GM23338 (cell line): Measurements from ENCODE around the gene GNAT2.

Experiments used
- CREB1 ChIP-seq: fragments of 250-450 bp; sonication (Bioruptor Pico); IDR thresholded peaks from 2 replicates; pipeline ENCODE4 v1.5.0; 2020; ENCODE audit warnings: low read depth, mild to moderate bottlenecking, moderate library complexity
- CTCF ChIP-seq, 2 experiments: fragments of 200-600 bp in 1 of 2; sonication (generic) in 1 of 2; conservative IDR thresholded peaks; 2 replicates each; pipeline versions ENCODE4 v1.5.1 to v1.6.1; 2016 to 2017; ENCODE audit warnings: antibody characterized with exemption in 2 of 2, low read depth in 2 of 2, mild to moderate bottlenecking in 2 of 2, moderate library complexity in 1 of 2
- ETS1 ChIP-seq: IDR thresholded peaks from 2 replicates; pipeline ENCODE4 v1.6.1; 2016; ENCODE audit warnings: antibody characterized with exemption
- EZH2 ChIP-seq: fragments of 200-600 bp; sonication (generic); IDR thresholded peaks from one replicate; pipeline ENCODE4 v1.8.0; 2017; ENCODE audit warnings: antibody characterized with exemption, mild to moderate bottlenecking, low read depth; ENCODE audit not compliant: unreplicated experiment
- EZH2phosphoT487 ChIP-seq: fragments of 200-600 bp; sonication (generic); IDR thresholded peaks from one replicate; pipeline ENCODE4 v1.8.1; 2018; ENCODE audit warnings: antibody characterized with exemption; ENCODE audit not compliant: unreplicated experiment
- JUNB ChIP-seq: IDR thresholded peaks from one replicate; pipeline ENCODE4 v1.6.1; 2016; ENCODE audit warnings: antibody characterized with exemption; ENCODE audit not compliant: unreplicated experiment
- NANOG ChIP-seq: IDR thresholded peaks from 2 replicates; pipeline ENCODE4 v1.6.1; 2016; ENCODE audit warnings: antibody characterized with exemption, borderline replicate concordance
- POLR2AphosphoS5 ChIP-seq: IDR thresholded peaks from 2 replicates; pipeline ENCODE4 v1.6.1; 2016; ENCODE audit warnings: antibody characterized with exemption, low read depth
- STAT1 ChIP-seq: IDR thresholded peaks from one replicate; pipeline ENCODE4 v1.6.1; 2016; ENCODE audit warnings: antibody characterized with exemption; ENCODE audit not compliant: unreplicated experiment
- ZNF114 ChIP-seq: fragments of 250-450 bp; sonication (Bioruptor Pico); IDR thresholded peaks from 2 replicates; pipeline ENCODE4 v1.5.0; 2020; ENCODE audit warnings: mild to moderate bottlenecking, moderate library complexity
- ZNF331 ChIP-seq: fragments of 250-450 bp; sonication (Bioruptor Pico); IDR thresholded peaks from 2 replicates; pipeline ENCODE4 v1.5.0; 2020; ENCODE audit warnings: low read depth, mild to moderate bottlenecking, moderate library complexity
- ZNF462 ChIP-seq: fragments of 250-450 bp; sonication (Bioruptor Pico); IDR thresholded peaks from 2 replicates; pipeline ENCODE4 v1.5.0; 2020; ENCODE audit warnings: mild to moderate bottlenecking, moderate library complexity
- TF ChIP-seq, protein P1 (sequence below): IDR thresholded peaks from one replicate; pipeline ENCODE4 v1.6.1; 2018; ENCODE audit warnings: antibody characterized with exemption; ENCODE audit not compliant: unreplicated experiment

- TF ChIP-seq EZH2phosphoT487 (no peak), CTCF (conservative IDR thresholded peaks at IDR 0.05; ENCODE audit: low read depth in 2 of 2) (no peak), EZH2 (no peak), POLR2AphosphoS5 (no peak), NANOG (no peak), JUNB (no peak), CREB1 (CRISPR knock-in tag) (no peak), ZNF331 (CRISPR knock-in tag) (no peak), ZNF114 (CRISPR knock-in tag) (no peak), ETS1 (no peak), STAT1 (no peak), ZNF462 (CRISPR knock-in tag) (no peak)
- TF ChIP-seq, protein P1, sequence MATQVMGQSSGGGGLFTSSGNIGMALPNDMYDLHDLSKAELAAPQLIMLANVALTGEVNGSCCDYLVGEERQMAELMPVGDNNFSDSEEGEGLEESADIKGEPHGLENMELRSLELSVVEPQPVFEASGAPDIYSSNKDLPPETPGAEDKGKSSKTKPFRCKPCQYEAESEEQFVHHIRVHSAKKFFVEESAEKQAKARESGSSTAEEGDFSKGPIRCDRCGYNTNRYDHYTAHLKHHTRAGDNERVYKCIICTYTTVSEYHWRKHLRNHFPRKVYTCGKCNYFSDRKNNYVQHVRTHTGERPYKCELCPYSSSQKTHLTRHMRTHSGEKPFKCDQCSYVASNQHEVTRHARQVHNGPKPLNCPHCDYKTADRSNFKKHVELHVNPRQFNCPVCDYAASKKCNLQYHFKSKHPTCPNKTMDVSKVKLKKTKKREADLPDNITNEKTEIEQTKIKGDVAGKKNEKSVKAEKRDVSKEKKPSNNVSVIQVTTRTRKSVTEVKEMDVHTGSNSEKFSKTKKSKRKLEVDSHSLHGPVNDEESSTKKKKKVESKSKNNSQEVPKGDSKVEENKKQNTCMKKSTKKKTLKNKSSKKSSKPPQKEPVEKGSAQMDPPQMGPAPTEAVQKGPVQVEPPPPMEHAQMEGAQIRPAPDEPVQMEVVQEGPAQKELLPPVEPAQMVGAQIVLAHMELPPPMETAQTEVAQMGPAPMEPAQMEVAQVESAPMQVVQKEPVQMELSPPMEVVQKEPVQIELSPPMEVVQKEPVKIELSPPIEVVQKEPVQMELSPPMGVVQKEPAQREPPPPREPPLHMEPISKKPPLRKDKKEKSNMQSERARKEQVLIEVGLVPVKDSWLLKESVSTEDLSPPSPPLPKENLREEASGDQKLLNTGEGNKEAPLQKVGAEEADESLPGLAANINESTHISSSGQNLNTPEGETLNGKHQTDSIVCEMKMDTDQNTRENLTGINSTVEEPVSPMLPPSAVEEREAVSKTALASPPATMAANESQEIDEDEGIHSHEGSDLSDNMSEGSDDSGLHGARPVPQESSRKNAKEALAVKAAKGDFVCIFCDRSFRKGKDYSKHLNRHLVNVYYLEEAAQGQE, result no peak
Observed at GRCh38 chr1:109564194-109564878, 55.1 kb downstream of the GNAT2 start.
